ENCODE results near the gene ORC4.
A peak's percentile ranks its signal among the peaks of the same experiment; 100 is the strongest.

ORC4 gene

GRCh38 chr2:148000095-148000494, 20.4 kb downstream of the ORC4 start:
- TF ChIP-seq GATA1 (IDR thresholded peaks at IDR 0.05; ENCODE audit: low read depth, low read length) = no peak
- no peak for TF ChIP-seq POLR2A (IDR thresholded peaks at IDR 0.05; ENCODE audit: low read length)
- DNase-seq = no peak

GRCh38 chr2:147999126-147999525, 21.4 kb downstream of the ORC4 start:
- no peak for TF ChIP-seq GATA1 (IDR thresholded peaks at IDR 0.05; ENCODE audit: low read depth, low read length)
- no peak for TF ChIP-seq POLR2A (IDR thresholded peaks at IDR 0.05; ENCODE audit: low read length)
- no peak for DNase-seq

- DNase-seq = no peak
- TF ChIP-seq POLR2A (IDR thresholded peaks at IDR 0.05; ENCODE audit: low read length) (no peak), GATA1 (IDR thresholded peaks at IDR 0.05; ENCODE audit: low read depth, low read length) (no peak)
Measured at GRCh38 chr2:147998203-147998602, 22.3 kb downstream of the ORC4 start.

- TF ChIP-seq POLR2A (IDR thresholded peaks at IDR 0.05; ENCODE audit: low read length) (no peak), GATA1 (IDR thresholded peaks at IDR 0.05; ENCODE audit: low read depth, low read length) (no peak)
- DNase-seq = no peak
Measured at GRCh38 chr2:147996828-147997227, 23.7 kb downstream of the ORC4 start.

GRCh38 chr2:147994965-147995364, 25.6 kb downstream of the ORC4 start:
- peak in 1 of 2 experiments; percentile 8 for DNase-seq

GRCh38 chr2:147989809-147990403, 30.6 kb downstream of the ORC4 start:
- TF ChIP-seq POLR2A (IDR thresholded peaks at IDR 0.05; ENCODE audit: low read length) (no peak), GATA1 (IDR thresholded peaks at IDR 0.05; ENCODE audit: low read depth, low read length) (no peak)
- DNase-seq = peak; percentile 76 to 81

GRCh38 chr2:147989102-147989501, 31.4 kb downstream of the ORC4 start:
- no peak for TF ChIP-seq POLR2A (IDR thresholded peaks at IDR 0.05; ENCODE audit: low read length)
- TF ChIP-seq GATA1 (IDR thresholded peaks at IDR 0.05; ENCODE audit: low read depth, low read length) = no peak
- DNase-seq = no peak

GRCh38 chr2:147980940-147981528, 39.5 kb downstream of the ORC4 start:
- DNase-seq = no peak
- TF ChIP-seq POLR2A (IDR thresholded peaks at IDR 0.05; ENCODE audit: low read length) = no peak
- no peak for TF ChIP-seq GATA1 (IDR thresholded peaks at IDR 0.05; ENCODE audit: low read depth, low read length)

- TF ChIP-seq POLR2A (IDR thresholded peaks at IDR 0.05; ENCODE audit: low read length) (no peak), GATA1 (IDR thresholded peaks at IDR 0.05; ENCODE audit: low read depth, low read length) (no peak)
- DNase-seq = no peak
Measured at GRCh38 chr2:147977679-147978078, 42.9 kb downstream of the ORC4 start.

- TF ChIP-seq GATA1 (IDR thresholded peaks at IDR 0.05; ENCODE audit: low read depth, low read length) (no peak), POLR2A (IDR thresholded peaks at IDR 0.05; ENCODE audit: low read length) (no peak)
- no peak for DNase-seq
Measured at GRCh38 chr2:147976102-147976501, 44.4 kb downstream of the ORC4 start.

- no peak for DNase-seq
- TF ChIP-seq POLR2A (IDR thresholded peaks at IDR 0.05; ENCODE audit: low read length) = no peak
- TF ChIP-seq GATA1 (IDR thresholded peaks at IDR 0.05; ENCODE audit: low read depth, low read length) = no peak
Measured at GRCh38 chr2:147968571-147968970, 52.0 kb downstream of the ORC4 start.

GRCh38 chr2:147952118-147952517, 68.4 kb downstream of the ORC4 start:
- no peak for TF ChIP-seq POLR2A (IDR thresholded peaks at IDR 0.05; ENCODE audit: low read length)
- no peak for TF ChIP-seq GATA1 (IDR thresholded peaks at IDR 0.05; ENCODE audit: low read depth, low read length)
- no peak for DNase-seq

GRCh38 chr2:147945660-147946059, 74.9 kb downstream of the ORC4 start:
- no peak for DNase-seq
- no peak for TF ChIP-seq GATA1 (IDR thresholded peaks at IDR 0.05; ENCODE audit: low read depth, low read length)
- TF ChIP-seq POLR2A (IDR thresholded peaks at IDR 0.05; ENCODE audit: low read length) = no peak

GRCh38 chr2:147939313-147939712, 81.2 kb downstream of the ORC4 start:
- no peak for DNase-seq

GRCh38 chr2:147937744-147938349, 82.7 kb downstream of the ORC4 start:
- TF ChIP-seq GATA1 (IDR thresholded peaks at IDR 0.05; ENCODE audit: low read depth, low read length) (no peak), POLR2A (IDR thresholded peaks at IDR 0.05; ENCODE audit: low read length) (no peak)
- DNase-seq = peak; percentile 34 to 58

More at GRCh38 chr2:147939313-147939712, 81.2 kb downstream of the ORC4 start:
- no peak for TF ChIP-seq POLR2A (IDR thresholded peaks at IDR 0.05; ENCODE audit: low read length)
- TF ChIP-seq GATA1 (IDR thresholded peaks at IDR 0.05; ENCODE audit: low read depth, low read length) = no peak
